A549 (cell line): Measurements from ENCODE around the gene SPATA31E1. TPM values are rescaled to one million over a fixed set of nuclear protein-coding genes. Genes with fewer than 3 reads are reported as not detected.

Experiments
- ATAC-seq, 2 experiments: fragments of 200-7000 bp in 1 of 2; fragments of >200 bp in 1 of 2; cut with Nextera tagmentation in 1 of 2; cut with Tn5 transposase in 1 of 2; 3 replicates each; pipeline versions ENCODE4 v1.8.0 to v1.9.1; 2018 to 2020; ENCODE audit warnings: mild to moderate bottlenecking in 1 of 2, moderate library complexity in 1 of 2
- CTCF ChIA-PET: fragments of 300-600 bp; sonication (Branson Sonifier 250); formaldehyde crosslinking; extraction: SDS; loops from one replicate; lab custom pipeline; 2021; ENCODE audit warnings: antibody characterized with exemption, inconsistent platforms; lab: Yijun Ruan, JAX
- POLR2A ChIA-PET: fragments of 350-600 bp; formaldehyde crosslinking; extraction: SDS; loops from one replicate; lab custom pipeline; 2021; ENCODE audit warnings: antibody characterized with exemption, inconsistent platforms; lab: Yijun Ruan, JAX
- DNase-seq, 2 experiments: peaks; one replicate each; pipeline versions ENCODE4 v3.0.0 to v3.0.0-alpha.2; 2011 to 2016; ENCODE audit warnings: low read depth in 1 of 2, low spot score in 1 of 2
- FAIRE-seq: peaks from 2 replicates; lab custom pipeline; 2011; peaks lifted over from hg19 to GRCh38; lab: Jason Lieb, UNC
- H3K27ac ChIP-seq, 2 experiments: fragments of >200 bp; sonication (Bioruptor Twin); formaldehyde crosslinking; 3 replicates each; pipeline ENCODE4 v1.5.1; 2016 to 2017
- H3K4me1 ChIP-seq: fragments of >200 bp; sonication (Bioruptor Twin); formaldehyde crosslinking; 3 replicates; pipeline ENCODE4 v1.6.1; 2016
- H3K4me2 ChIP-seq: fragments of >200 bp; sonication (Bioruptor Twin); formaldehyde crosslinking; 3 replicates; pipeline ENCODE4 v1.6.1; 2016
- H3K4me3 ChIP-seq: fragments of >200 bp; sonication (Bioruptor Twin); formaldehyde crosslinking; 3 replicates; pipeline ENCODE4 v1.5.1; 2016
- H3K9me3 ChIP-seq: fragments of >200 bp; sonication (Bioruptor Twin); formaldehyde crosslinking; 3 replicates; pipeline ENCODE4 v1.6.1; 2016
- CHD2 ChIP-seq: fragments of 150-350 bp; IDR thresholded peaks from 2 replicates; pipeline ENCODE4 v1.6.1; 2014; ENCODE audit warnings: low read length; ENCODE audit not compliant: partially characterized antibody
- CTCF ChIP-seq: fragments of >200 bp; sonication (Bioruptor Twin); formaldehyde crosslinking; IDR thresholded peaks from 3 replicates; pipeline ENCODE4 v1.5.1; 2016
- EHF ChIP-seq: fragments of 250-450 bp; sonication (Bioruptor Pico); IDR thresholded peaks from 2 replicates; pipeline ENCODE4 v1.5.0; 2020; ENCODE audit warnings: mild to moderate bottlenecking
- EP300 ChIP-seq, 2 experiments: fragments of >200 bp; sonication (Bioruptor Twin); formaldehyde crosslinking; IDR thresholded peaks; 2 replicates in 1 of 2; 3 replicates in 1 of 2; pipeline ENCODE4 v1.6.1; 2016 to 2017
- ESRRA ChIP-seq: fragments of 150-350 bp; IDR thresholded peaks from 2 replicates; pipeline ENCODE4 v1.6.1; 2014; ENCODE audit warnings: mild to moderate bottlenecking, low read length, borderline replicate concordance
- FOSL2 ChIP-seq, 2 experiments: fragments of 450-650 bp in 1 of 2; fragments of >200 bp in 1 of 2; sonication (Bioruptor Twin) in 1 of 2; formaldehyde crosslinking; IDR thresholded peaks; 2 replicates each; pipeline versions ENCODE4 v1.5.0 to v1.6.1; 2016 to 2020; ENCODE audit warnings: mild to moderate bottlenecking in 1 of 2, moderate library complexity in 1 of 2
- FOXS1 ChIP-seq: fragments of 250-450 bp; sonication (Bioruptor Pico); IDR thresholded peaks from 2 replicates; pipeline ENCODE4 v1.5.0; 2020; ENCODE audit warnings: mild to moderate bottlenecking, moderate library complexity
- HDAC2 ChIP-seq: fragments of 200-600 bp; sonication (generic); IDR thresholded peaks from 2 replicates; pipeline ENCODE4 v1.6.1; 2016
- HES2 ChIP-seq: fragments of >200 bp; sonication (Bioruptor Twin); formaldehyde crosslinking; IDR thresholded peaks from 2 replicates; pipeline ENCODE4 v1.6.1; 2016
- HEYL ChIP-seq: fragments of 250-450 bp; sonication (Bioruptor Pico); IDR thresholded peaks from 2 replicates; pipeline ENCODE4 v1.8.0; 2021; ENCODE audit warnings: mild to moderate bottlenecking, moderate library complexity
- HOXB13 ChIP-seq: fragments of 250-450 bp; sonication (Bioruptor Pico); IDR thresholded peaks from 2 replicates; pipeline ENCODE4 v1.5.0; 2020; ENCODE audit warnings: low read depth, mild to moderate bottlenecking, moderate library complexity
- HOXB5 ChIP-seq: fragments of 250-450 bp; sonication (Bioruptor Pico); IDR thresholded peaks from 2 replicates; pipeline ENCODE4 v1.5.0; 2020; ENCODE audit warnings: mild to moderate bottlenecking, moderate library complexity
- JUNB ChIP-seq: fragments of >200 bp; sonication (Bioruptor Twin); formaldehyde crosslinking; IDR thresholded peaks from 2 replicates; pipeline ENCODE4 v1.6.1; 2016
- KDM1A ChIP-seq: fragments of 200-600 bp; sonication (generic); IDR thresholded peaks from 2 replicates; pipeline ENCODE4 v1.6.1; 2016; ENCODE audit warnings: low read depth, mild to moderate bottlenecking
- MAFK ChIP-seq: fragments of 450-650 bp; IDR thresholded peaks from 2 replicates; pipeline ENCODE4 v1.6.1; 2014; ENCODE audit not compliant: partially characterized antibody
- MAX ChIP-seq: IDR thresholded peaks from 2 replicates; pipeline ENCODE4 v1.6.1; 2012
- NR3C1 ChIP-seq: fragments of >200 bp; sonication (Bioruptor Twin); formaldehyde crosslinking; IDR thresholded peaks from 3 replicates; pipeline ENCODE4 v1.6.1; 2017
- RARB ChIP-seq: fragments of 250-450 bp; sonication (Bioruptor Pico); IDR thresholded peaks from 2 replicates; pipeline ENCODE4 v1.8.0; 2021; ENCODE audit warnings: mild to moderate bottlenecking, moderate library complexity
- RCOR1 ChIP-seq: fragments of 150-350 bp; IDR thresholded peaks from 2 replicates; pipeline ENCODE4 v1.6.1; 2014; ENCODE audit warnings: antibody characterized with exemption, low read length, low read depth
- REST ChIP-seq: fragments of 200-600 bp; sonication (generic); IDR thresholded peaks from 2 replicates; pipeline ENCODE4 v1.6.1; 2016; ENCODE audit warnings: antibody characterized with exemption, mild to moderate bottlenecking, moderate library complexity
- RFX5 ChIP-seq: fragments of 450-650 bp; IDR thresholded peaks from 2 replicates; pipeline ENCODE4 v1.7.1; 2014; ENCODE audit warnings: antibody characterized with exemption, mild to moderate bottlenecking, moderate library complexity
- RNF2 ChIP-seq: fragments of 200-600 bp; sonication (generic); IDR thresholded peaks from 2 replicates; pipeline ENCODE4 v1.6.1; 2016; ENCODE audit warnings: low read depth, mild to moderate bottlenecking, antibody characterized with exemption, moderate library complexity, borderline replicate concordance
- SREBF2 ChIP-seq: fragments of 450-650 bp; IDR thresholded peaks from 2 replicates; pipeline ENCODE4 v1.6.1; 2014; ENCODE audit warnings: mild to moderate bottlenecking, moderate library complexity
- TP53 ChIP-seq: fragments of 250-450 bp; sonication (Bioruptor Pico); IDR thresholded peaks from 2 replicates; pipeline ENCODE4 v1.5.0; 2021; ENCODE audit warnings: mild to moderate bottlenecking, moderate library complexity
- ZC3H11A ChIP-seq: fragments of 450-650 bp; IDR thresholded peaks from 2 replicates; pipeline ENCODE4 v1.6.1; 2014; ENCODE audit warnings: antibody characterized with exemption, mild to moderate bottlenecking
- ZFP36 ChIP-seq: fragments of 450-650 bp; IDR thresholded peaks from 2 replicates; pipeline ENCODE4 v1.6.1; 2014; ENCODE audit warnings: borderline replicate concordance; ENCODE audit not compliant: partially characterized antibody
- ZSCAN20 ChIP-seq: fragments of 250-450 bp; sonication (Bioruptor Pico); IDR thresholded peaks from 2 replicates; pipeline ENCODE4 v1.8.0; 2022; ENCODE audit warnings: mild to moderate bottlenecking, moderate library complexity
- whole genome bisulfite sequencing: methylation state at CpG from one replicate; pipeline ENCODE4 v1.1.6; 2017; ENCODE audit errors: missing lambda C conversion rate; 5-methylcytosine and 5-hydroxymethylcytosine counted together
- polyA plus RNA-seq, 4 experiments: library from polyadenylated mRNA; depleted of rRNA in 3 of 4; stranded (reverse); fragments of >200 nt; fragmentation: RNase III in 1 of 4; extraction: RNeasy Plus Mini Kit Qiagen cat#74134 plus additional on column Dnase treatment in 1 of 4; gene quantifications; 2 replicates in 3 of 4; 3 replicates in 1 of 4; pipeline ENCODE4 v1.2.3, GENCODE V29; 2011 to 2017
- TF ChIP-seq, protein P1 (sequence below): fragments of 250-450 bp; sonication (Bioruptor Pico); IDR thresholded peaks from 2 replicates; pipeline ENCODE4 v1.5.0; 2021; ENCODE audit warnings: mild to moderate bottlenecking, moderate library complexity, borderline replicate concordance
- TF ChIP-seq, protein P2 (sequence below): fragments of >200 bp; sonication (Bioruptor Twin); formaldehyde crosslinking; IDR thresholded peaks from 3 replicates; pipeline ENCODE4 v1.6.1; 2016
- TF ChIP-seq, protein P3 (sequence below): fragments of 150-350 bp; IDR thresholded peaks from 2 replicates; pipeline ENCODE4 v1.6.1; 2014; ENCODE audit warnings: low read depth, mild to moderate bottlenecking, low read length

The SPATA31E1 gene
- polyA plus RNA-seq, 2 of the 4 experiments (the other 2 are of a cell fraction) = not detected

DNA sequence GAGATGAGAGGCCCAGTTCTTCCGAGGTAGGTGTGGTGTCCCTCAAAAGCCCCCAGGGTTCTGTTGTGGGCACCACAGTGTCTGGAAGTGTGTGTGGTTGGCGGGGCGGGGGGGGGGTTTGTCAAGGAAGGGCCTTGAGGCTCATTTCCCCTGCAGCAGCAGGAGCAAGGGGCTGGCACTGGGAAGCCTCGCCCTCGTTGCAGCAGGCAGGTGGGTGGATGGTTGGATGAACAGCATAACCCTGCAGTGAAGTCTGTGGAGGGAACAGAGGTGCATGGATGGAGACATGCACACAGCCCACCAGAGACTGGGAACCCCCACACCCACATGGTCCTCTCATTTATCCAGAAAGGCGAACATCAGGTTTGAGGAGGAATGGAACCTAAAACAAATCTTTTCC is 2.0 kb upstream of the SPATA31E1 start:
- TF ChIP-seq MAX (no peak), HES2 (no peak), FOSL2 (IDR thresholded peaks at IDR 0.05) (no peak), FOSL2 (CRISPR knock-in tag; IDR thresholded peaks at IDR 0.05) (no peak), RCOR1 (no peak), CTCF (no peak), RFX5 (no peak), SREBF2 (no peak), ZSCAN20 (no peak), ZFP36 (no peak), ESRRA (no peak), RNF2 (no peak), KDM1A (no peak), HEYL (CRISPR knock-in tag) (no peak), CHD2 (no peak), FOXS1 (CRISPR knock-in tag) (no peak), JUNB (no peak), RARB (CRISPR knock-in tag) (no peak), EHF (no peak)
- TF ChIP-seq, protein P1, sequence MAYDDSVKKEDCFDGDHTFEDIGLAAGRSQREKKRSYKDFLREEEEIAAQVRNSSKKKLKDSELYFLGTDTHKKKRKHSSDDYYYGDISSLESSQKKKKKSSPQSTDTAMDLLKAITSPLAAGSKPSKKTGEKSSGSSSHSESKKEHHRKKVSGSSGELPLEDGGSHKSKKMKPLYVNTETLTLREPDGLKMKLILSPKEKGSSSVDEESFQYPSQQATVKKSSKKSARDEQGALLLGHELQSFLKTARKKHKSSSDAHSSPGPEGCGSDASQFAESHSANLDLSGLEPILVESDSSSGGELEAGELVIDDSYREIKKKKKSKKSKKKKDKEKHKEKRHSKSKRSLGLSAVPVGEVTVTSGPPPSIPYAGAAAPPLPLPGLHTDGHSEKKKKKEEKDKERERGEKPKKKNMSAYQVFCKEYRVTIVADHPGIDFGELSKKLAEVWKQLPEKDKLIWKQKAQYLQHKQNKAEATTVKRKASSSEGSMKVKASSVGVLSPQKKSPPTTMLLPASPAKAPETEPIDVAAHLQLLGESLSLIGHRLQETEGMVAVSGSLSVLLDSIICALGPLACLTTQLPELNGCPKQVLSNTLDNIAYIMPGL (CRISPR knock-in tag) = no peak
- TF ChIP-seq, protein P2, sequence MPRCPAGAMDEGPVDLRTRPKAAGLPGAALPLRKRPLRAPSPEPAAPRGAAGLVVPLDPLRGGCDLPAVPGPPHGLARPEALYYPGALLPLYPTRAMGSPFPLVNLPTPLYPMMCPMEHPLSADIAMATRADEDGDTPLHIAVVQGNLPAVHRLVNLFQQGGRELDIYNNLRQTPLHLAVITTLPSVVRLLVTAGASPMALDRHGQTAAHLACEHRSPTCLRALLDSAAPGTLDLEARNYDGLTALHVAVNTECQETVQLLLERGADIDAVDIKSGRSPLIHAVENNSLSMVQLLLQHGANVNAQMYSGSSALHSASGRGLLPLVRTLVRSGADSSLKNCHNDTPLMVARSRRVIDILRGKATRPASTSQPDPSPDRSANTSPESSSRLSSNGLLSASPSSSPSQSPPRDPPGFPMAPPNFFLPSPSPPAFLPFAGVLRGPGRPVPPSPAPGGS = no peak
- 91% methylated on average over 6 of the region's 6 CpGs for WGBS
- CTCF ChIA-PET = no interaction called here
- peak overlapping the region in 1 of 2 experiments; percentile 84; a peak in 3 of 6 replicates for H3K27ac ChIP-seq
- POLR2A ChIA-PET = no interaction called here
- H3K4me2 ChIP-seq = no peak overlapping the region
- DNase-seq (no peak), FAIRE-seq (no peak), ATAC-seq (no peak)
- peaks cover 14% of the 10 kb centered on the region for H3K9me3 ChIP-seq
- peaks cover 13% of the 10 kb centered on the region; the same call in 2 of the 3 replicates for H3K4me1 ChIP-seq
- H3K4me3 ChIP-seq = no peak overlapping the region

DNA sequence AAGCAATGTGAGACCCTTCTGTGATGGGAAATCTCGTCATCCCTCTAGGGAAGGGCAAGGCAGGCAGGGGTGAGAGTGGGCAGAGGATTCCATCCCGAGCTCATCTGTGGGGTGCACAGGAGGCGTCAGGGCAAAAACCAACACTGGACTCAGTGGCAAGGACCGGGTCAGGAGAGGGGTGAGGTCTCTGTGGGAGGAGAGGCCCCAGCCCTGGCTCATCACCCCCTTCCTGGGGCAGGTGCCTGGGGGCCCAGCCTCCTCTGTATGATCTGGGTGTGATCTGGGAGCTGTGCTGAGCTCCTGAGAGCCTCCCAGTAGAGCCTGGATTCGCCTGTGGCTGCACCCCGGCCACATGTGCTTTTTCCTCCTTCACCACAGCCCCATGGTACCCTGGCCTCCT is 597 bp downstream of the SPATA31E1 start:
- Histone ChIP-seq H3K4me1 (peaks cover 13% of the 10 kb centered on the region; the same call in 2 of the 3 replicates), H3K4me3 (no peak overlapping the region), H3K9me3 (peaks cover 5% of the 10 kb centered on the region), H3K27ac (peak overlapping the region in 1 of 2 experiments; percentile 69; a peak in 3 of 6 replicates), H3K4me2 (no peak overlapping the region)
- ATAC-seq (peak in 1 of 2 experiments; percentile 25; a peak in 2 of 6 replicates), DNase-seq (no peak), FAIRE-seq (no peak)
- POLR2A ChIA-PET = no interaction called here
- CTCF ChIA-PET = interaction anchor here (0.6 to 1.7 kb wide), 6 partner anchors 9 to 205 kb away, joined by 3 to 4 read pairs (median 3); no protein-coding TSS in a partner anchor
- 84% methylated on average over 6 of the region's 6 CpGs for WGBS
- TF ChIP-seq REST (no peak), MAFK (no peak), KDM1A (no peak), RCOR1 (no peak), HOXB5 (CRISPR knock-in tag) (no peak), NR3C1 (no peak), SREBF2 (no peak), TP53 (no peak), EP300 (IDR thresholded peaks at IDR 0.05) (no peak), HOXB13 (CRISPR knock-in tag) (no peak), ZC3H11A (no peak), JUNB (no peak), HDAC2 (no peak)
- TF ChIP-seq, protein P3, sequence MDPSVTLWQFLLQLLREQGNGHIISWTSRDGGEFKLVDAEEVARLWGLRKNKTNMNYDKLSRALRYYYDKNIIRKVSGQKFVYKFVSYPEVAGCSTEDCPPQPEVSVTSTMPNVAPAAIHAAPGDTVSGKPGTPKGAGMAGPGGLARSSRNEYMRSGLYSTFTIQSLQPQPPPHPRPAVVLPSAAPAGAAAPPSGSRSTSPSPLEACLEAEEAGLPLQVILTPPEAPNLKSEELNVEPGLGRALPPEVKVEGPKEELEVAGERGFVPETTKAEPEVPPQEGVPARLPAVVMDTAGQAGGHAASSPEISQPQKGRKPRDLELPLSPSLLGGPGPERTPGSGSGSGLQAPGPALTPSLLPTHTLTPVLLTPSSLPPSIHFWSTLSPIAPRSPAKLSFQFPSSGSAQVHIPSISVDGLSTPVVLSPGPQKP = no peak
